Measurements from ENCODE around the gene MYH14. TPM values are rescaled to one million over a fixed set of nuclear protein-coding genes. Genes with fewer than 3 reads are reported as not detected.

The MYH14 gene
- total RNA-seq, 1 donor from 2014 or later = 85.4 TPM

- intact Hi-C loops (cut with DNase I) = no loop called here
- no peak for DNase-seq (ENCODE audit: low spot score)
These were observed 13.0 kb upstream of the MYH14 start for GRCh38 chr19:50190439-50190891.

- DNase-seq (ENCODE audit: low spot score) = no peak
- intact Hi-C loops (cut with DNase I) = no loop called here
These were observed 12.2 kb upstream of the MYH14 start for GRCh38 chr19:50191216-50191615.

- intact Hi-C loops (cut with DNase I) = no loop called here
- no peak for DNase-seq (ENCODE audit: low spot score)
These were observed 10.8 kb upstream of the MYH14 start for GRCh38 chr19:50192463-50193211.

- no peak for DNase-seq (ENCODE audit: low spot score)
- intact Hi-C loops (cut with DNase I) = no loop called here
These were observed 8.2 kb upstream of the MYH14 start for GRCh38 chr19:50195224-50195623.

GRCh38 chr19:50196322-50196932, 7.0 kb upstream of the MYH14 start:
- no peak for DNase-seq (ENCODE audit: low spot score)
- intact Hi-C loops (cut with DNase I) = no loop called here

- intact Hi-C loops (cut with DNase I) = no loop called here
- no peak for DNase-seq (ENCODE audit: low spot score)
These were observed 6.1 kb upstream of the MYH14 start for GRCh38 chr19:50197348-50197747.

GRCh38 chr19:50198431-50199258, 4.8 kb upstream of the MYH14 start:
- no peak for DNase-seq (ENCODE audit: low spot score)
- intact Hi-C loops (cut with DNase I) = loop anchor here (1.0 kb wide), 1 partner anchor 36 kb away; no protein-coding TSS in a partner anchor

- intact Hi-C loops (cut with DNase I) = no loop called here
- DNase-seq (ENCODE audit: low spot score) = no peak
These were observed 4.2 kb upstream of the MYH14 start for GRCh38 chr19:50199259-50199555.

- intact Hi-C loops (cut with DNase I) = no loop called here
- DNase-seq (ENCODE audit: low spot score) = no peak
These were observed 1.0 kb upstream of the MYH14 start for GRCh38 chr19:50202386-50202785.

- no peak for DNase-seq (ENCODE audit: low spot score)
- intact Hi-C loops (cut with DNase I) = no loop called here
These were observed 501 bp upstream of the MYH14 start for GRCh38 chr19:50202962-50203280.

- intact Hi-C loops (cut with DNase I) = no loop called here
- DNase-seq (ENCODE audit: low spot score) = no peak
These were observed 633 bp downstream of the MYH14 start for GRCh38 chr19:50204081-50204428.

- intact Hi-C loops (cut with DNase I) = no loop called here
- DNase-seq (ENCODE audit: low spot score) = peak; percentile 80
These were observed 1.6 kb downstream of the MYH14 start for GRCh38 chr19:50204811-50205675.

GRCh38 chr19:50205681-50206138, 2.3 kb downstream of the MYH14 start:
- no peak for DNase-seq (ENCODE audit: low spot score)
- intact Hi-C loops (cut with DNase I) = no loop called here

GRCh38 chr19:50206191-50206590, 2.8 kb downstream of the MYH14 start:
- DNase-seq (ENCODE audit: low spot score) = no peak
- intact Hi-C loops (cut with DNase I) = no loop called here

- intact Hi-C loops (cut with DNase I) = no loop called here
- DNase-seq (ENCODE audit: low spot score) = no peak
These were observed 4.3 kb downstream of the MYH14 start for GRCh38 chr19:50207730-50208129.

GRCh38 chr19:50209131-50209530, 5.7 kb downstream of the MYH14 start:
- intact Hi-C loops (cut with DNase I) = no loop called here
- no peak for DNase-seq (ENCODE audit: low spot score)

GRCh38 chr19:50210425-50210824, 7.0 kb downstream of the MYH14 start:
- intact Hi-C loops (cut with DNase I) = no loop called here
- DNase-seq (ENCODE audit: low spot score) = no peak

- DNase-seq (ENCODE audit: low spot score) = no peak
- intact Hi-C loops (cut with DNase I) = no loop called here
These were observed 10.5 kb downstream of the MYH14 start for GRCh38 chr19:50213925-50214324.

- intact Hi-C loops (cut with DNase I) = no loop called here
- no peak for DNase-seq (ENCODE audit: low spot score)
These were observed 11.5 kb downstream of the MYH14 start for GRCh38 chr19:50214699-50215543.
